ENCODE measurements around the gene U2AF2. TPM values are rescaled to one million over a fixed set of nuclear protein-coding genes. Genes with fewer than 3 reads are reported as not detected.

U2AF2 gene
- total RNA-seq, 1 donor from 2014 or later, result 273 TPM

GRCh38 chr19:55689411-55690108 lies 34.7 kb downstream of the U2AF2 start:
- no peak overlapping the region for H3K4me3 Mint-ChIP-seq
- H3K9me3 Mint-ChIP-seq, result no peaks in the 10 kb centered on the region
- peaks cover 69% of the 10 kb centered on the region for H3K36me3 Mint-ChIP-seq (ENCODE audit: low read depth)
- no peak overlapping the region for H3K27ac Mint-ChIP-seq
- ATAC-seq (ENCODE audit: low read depth), result no peak
- no peak for TF ChIP-seq CTCF (IDR thresholded peaks at IDR 0.05)
- ChIA-PET CTCF (no interaction called here), POLR2A (no interaction called here)
- DNase-seq, result no peak
- H3K27me3 Mint-ChIP-seq, result no peaks in the 10 kb centered on the region
- intact Hi-C loops (cut with micrococcal nuclease), result no loop called here
- peaks cover 32% of the 10 kb centered on the region for H3K4me1 Mint-ChIP-seq

DNA sequence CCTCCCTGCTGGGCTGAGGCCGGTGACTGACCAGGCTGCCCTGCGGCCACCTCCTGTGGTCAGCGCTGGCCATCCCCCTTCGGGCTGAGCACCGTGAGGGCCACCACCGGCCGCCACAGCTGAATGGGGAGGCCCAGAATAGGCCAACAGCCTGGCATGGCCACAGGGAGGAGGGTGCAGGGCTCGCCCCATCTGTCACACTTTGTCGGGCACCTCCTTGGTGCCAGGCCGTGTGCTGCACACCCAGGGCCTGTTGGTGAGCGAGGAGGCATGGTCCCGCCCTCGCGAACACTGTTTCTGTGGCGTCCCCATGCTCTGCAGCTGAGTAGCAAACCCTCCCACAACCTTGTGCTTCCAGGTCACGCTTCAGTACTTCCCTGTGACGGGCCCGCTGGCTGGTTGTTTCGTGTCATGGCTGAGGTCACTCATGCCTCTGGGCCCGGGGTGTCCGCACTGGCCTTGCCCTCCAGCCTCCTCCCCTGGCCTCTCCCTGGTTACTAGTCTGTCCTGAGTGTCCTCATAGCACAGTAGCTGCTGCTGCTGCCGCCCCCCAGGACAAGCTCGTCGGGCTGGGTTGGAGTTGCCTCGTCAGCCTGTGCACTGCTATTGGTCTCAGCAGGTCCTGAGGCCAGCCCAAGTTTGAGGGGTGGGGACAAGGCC lies 35.4 kb downstream of the U2AF2 start:
- Mint-ChIP-seq H3K4me3 (no peak overlapping the region), H3K36me3 (ENCODE audit: low read depth) (peaks cover 67% of the 10 kb centered on the region), H3K27me3 (no peaks in the 10 kb centered on the region), H3K27ac (no peak overlapping the region), H3K9me3 (no peaks in the 10 kb centered on the region), H3K4me1 (peaks cover 32% of the 10 kb centered on the region)
- intact Hi-C loops (cut with micrococcal nuclease), result no loop called here
- DNase-seq (no peak), ATAC-seq (ENCODE audit: low read depth) (no peak)
- POLR2A ChIA-PET, result no interaction called here
- no peak for TF ChIP-seq CTCF (IDR thresholded peaks at IDR 0.05)
- CTCF ChIA-PET, result no interaction called here

GRCh38 chr19:55690769-55691545 lies 36.1 kb downstream of the U2AF2 start:
- Mint-ChIP-seq H3K4me3 (no peak overlapping the region), H3K9me3 (no peaks in the 10 kb centered on the region), H3K27me3 (no peaks in the 10 kb centered on the region), H3K36me3 (ENCODE audit: low read depth) (peaks cover 68% of the 10 kb centered on the region), H3K27ac (no peak overlapping the region), H3K4me1 (peaks cover 29% of the 10 kb centered on the region)
- intact Hi-C loops (cut with micrococcal nuclease), result no loop called here
- ChIA-PET POLR2A (no interaction called here), CTCF (no interaction called here)
- ATAC-seq (ENCODE audit: low read depth) (no peak), DNase-seq (no peak)
- no peak for TF ChIP-seq CTCF (IDR thresholded peaks at IDR 0.05)

GRCh38 chr19:55691561-55692481 lies 37.0 kb downstream of the U2AF2 start:
- Mint-ChIP-seq H3K36me3 (ENCODE audit: low read depth) (peaks cover 68% of the 10 kb centered on the region), H3K4me3 (no peak overlapping the region), H3K9me3 (no peaks in the 10 kb centered on the region), H3K27me3 (no peaks in the 10 kb centered on the region), H3K27ac (no peak overlapping the region), H3K4me1 (peaks cover 22% of the 10 kb centered on the region)
- ChIA-PET POLR2A (no interaction called here), CTCF (no interaction called here)
- DNase-seq, result no peak
- TF ChIP-seq CTCF (IDR thresholded peaks at IDR 0.05), result no peak
- intact Hi-C loops (cut with micrococcal nuclease), result no loop called here
- ATAC-seq (ENCODE audit: low read depth), result no peak

All from activated B cell treated with CpG ODN at 0.5 μM for 24 hours (primary cell).